Measurements from ENCODE around the gene FAM184A. TPM values are rescaled to one million over a fixed set of nuclear protein-coding genes. Genes with fewer than 3 reads are reported as not detected.

The FAM184A gene
- total and polyA plus RNA-seq, 2 experiments from 2014 or later = 13.7 to 18.6 TPM

DNA sequence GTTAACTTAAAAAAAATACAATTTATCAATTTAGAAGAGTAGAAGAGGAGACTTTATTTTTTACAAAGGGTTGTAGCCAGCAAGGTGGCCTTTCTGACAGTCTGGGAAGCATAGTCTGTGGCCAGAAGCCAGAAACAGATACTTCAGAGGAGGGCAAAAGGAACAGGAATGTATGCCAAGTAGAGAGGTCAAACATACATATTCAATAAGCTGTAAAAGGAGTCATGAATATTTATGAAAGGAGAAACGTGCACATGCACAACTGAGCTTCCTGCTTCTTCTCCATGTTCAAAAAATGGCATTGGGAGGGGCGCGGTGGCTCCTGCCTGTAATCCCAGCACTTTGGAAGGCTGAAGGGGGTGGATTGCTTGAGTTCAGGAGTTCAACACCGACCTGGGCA lies 43.9 kb upstream of the FAM184A start:
- Mint-ChIP-seq H3K9me3 (peaks cover 10% of the 10 kb centered on the region; the same call in 2 of the 3 replicates), H3K4me1 (peaks cover 17% of the 10 kb centered on the region), H3K27me3 (ENCODE audit: insufficient read depth, low read depth, poor library complexity) (peaks cover 7% of the 10 kb centered on the region), H3K4me3 (no peak overlapping the region), H3K27ac (no peak overlapping the region), H3K36me3 (ENCODE audit: low read depth) (no peaks in the 10 kb centered on the region)
- no peaks in the 10 kb centered on the region for H3K9me2 ChIP-seq (ENCODE audit: insufficient read depth)
- H3K4me2 ChIP-seq = no peak overlapping the region
- peaks cover 15% of the 10 kb centered on the region for H3K4me1 ChIP-seq (ENCODE audit: insufficient read depth)
- ATAC-seq = no peak
- H3K4me3 ChIP-seq = no peak overlapping the region
- H2AFZ ChIP-seq = no peak overlapping the region
- no peak overlapping the region for H3K27ac ChIP-seq (ENCODE audit: low read depth)
- no peak for TF ChIP-seq POLR2AphosphoS5 (IDR thresholded peaks at IDR 0.05; ENCODE audit: low read depth)
- no peak for TF ChIP-seq EZH2phosphoT487 (IDR thresholded peaks at IDR 0.05; ENCODE audit: unreplicated experiment)
- TF ChIP-seq, protein P1, sequence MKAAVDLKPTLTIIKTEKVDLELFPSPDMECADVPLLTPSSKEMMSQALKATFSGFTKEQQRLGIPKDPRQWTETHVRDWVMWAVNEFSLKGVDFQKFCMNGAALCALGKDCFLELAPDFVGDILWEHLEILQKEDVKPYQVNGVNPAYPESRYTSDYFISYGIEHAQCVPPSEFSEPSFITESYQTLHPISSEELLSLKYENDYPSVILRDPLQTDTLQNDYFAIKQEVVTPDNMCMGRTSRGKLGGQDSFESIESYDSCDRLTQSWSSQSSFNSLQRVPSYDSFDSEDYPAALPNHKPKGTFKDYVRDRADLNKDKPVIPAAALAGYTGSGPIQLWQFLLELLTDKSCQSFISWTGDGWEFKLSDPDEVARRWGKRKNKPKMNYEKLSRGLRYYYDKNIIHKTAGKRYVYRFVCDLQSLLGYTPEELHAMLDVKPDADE (IDR thresholded peaks at IDR 0.05) = no peak
- TF ChIP-seq, protein P2, sequence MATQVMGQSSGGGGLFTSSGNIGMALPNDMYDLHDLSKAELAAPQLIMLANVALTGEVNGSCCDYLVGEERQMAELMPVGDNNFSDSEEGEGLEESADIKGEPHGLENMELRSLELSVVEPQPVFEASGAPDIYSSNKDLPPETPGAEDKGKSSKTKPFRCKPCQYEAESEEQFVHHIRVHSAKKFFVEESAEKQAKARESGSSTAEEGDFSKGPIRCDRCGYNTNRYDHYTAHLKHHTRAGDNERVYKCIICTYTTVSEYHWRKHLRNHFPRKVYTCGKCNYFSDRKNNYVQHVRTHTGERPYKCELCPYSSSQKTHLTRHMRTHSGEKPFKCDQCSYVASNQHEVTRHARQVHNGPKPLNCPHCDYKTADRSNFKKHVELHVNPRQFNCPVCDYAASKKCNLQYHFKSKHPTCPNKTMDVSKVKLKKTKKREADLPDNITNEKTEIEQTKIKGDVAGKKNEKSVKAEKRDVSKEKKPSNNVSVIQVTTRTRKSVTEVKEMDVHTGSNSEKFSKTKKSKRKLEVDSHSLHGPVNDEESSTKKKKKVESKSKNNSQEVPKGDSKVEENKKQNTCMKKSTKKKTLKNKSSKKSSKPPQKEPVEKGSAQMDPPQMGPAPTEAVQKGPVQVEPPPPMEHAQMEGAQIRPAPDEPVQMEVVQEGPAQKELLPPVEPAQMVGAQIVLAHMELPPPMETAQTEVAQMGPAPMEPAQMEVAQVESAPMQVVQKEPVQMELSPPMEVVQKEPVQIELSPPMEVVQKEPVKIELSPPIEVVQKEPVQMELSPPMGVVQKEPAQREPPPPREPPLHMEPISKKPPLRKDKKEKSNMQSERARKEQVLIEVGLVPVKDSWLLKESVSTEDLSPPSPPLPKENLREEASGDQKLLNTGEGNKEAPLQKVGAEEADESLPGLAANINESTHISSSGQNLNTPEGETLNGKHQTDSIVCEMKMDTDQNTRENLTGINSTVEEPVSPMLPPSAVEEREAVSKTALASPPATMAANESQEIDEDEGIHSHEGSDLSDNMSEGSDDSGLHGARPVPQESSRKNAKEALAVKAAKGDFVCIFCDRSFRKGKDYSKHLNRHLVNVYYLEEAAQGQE (IDR thresholded peaks at IDR 0.05; ENCODE audit: unreplicated experiment) = no peak
- TF ChIP-seq, protein P3, sequence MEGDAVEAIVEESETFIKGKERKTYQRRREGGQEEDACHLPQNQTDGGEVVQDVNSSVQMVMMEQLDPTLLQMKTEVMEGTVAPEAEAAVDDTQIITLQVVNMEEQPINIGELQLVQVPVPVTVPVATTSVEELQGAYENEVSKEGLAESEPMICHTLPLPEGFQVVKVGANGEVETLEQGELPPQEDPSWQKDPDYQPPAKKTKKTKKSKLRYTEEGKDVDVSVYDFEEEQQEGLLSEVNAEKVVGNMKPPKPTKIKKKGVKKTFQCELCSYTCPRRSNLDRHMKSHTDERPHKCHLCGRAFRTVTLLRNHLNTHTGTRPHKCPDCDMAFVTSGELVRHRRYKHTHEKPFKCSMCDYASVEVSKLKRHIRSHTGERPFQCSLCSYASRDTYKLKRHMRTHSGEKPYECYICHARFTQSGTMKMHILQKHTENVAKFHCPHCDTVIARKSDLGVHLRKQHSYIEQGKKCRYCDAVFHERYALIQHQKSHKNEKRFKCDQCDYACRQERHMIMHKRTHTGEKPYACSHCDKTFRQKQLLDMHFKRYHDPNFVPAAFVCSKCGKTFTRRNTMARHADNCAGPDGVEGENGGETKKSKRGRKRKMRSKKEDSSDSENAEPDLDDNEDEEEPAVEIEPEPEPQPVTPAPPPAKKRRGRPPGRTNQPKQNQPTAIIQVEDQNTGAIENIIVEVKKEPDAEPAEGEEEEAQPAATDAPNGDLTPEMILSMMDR (conservative IDR thresholded peaks at IDR 0.05; ENCODE audit: low read depth in 2 of 2) = no peak
- no peak for TF ChIP-seq STAT1 (IDR thresholded peaks at IDR 0.05; ENCODE audit: unreplicated experiment)
- TF ChIP-seq NANOG (IDR thresholded peaks at IDR 0.05; ENCODE audit: borderline replicate concordance) = no peak
- TF ChIP-seq, protein P4, sequence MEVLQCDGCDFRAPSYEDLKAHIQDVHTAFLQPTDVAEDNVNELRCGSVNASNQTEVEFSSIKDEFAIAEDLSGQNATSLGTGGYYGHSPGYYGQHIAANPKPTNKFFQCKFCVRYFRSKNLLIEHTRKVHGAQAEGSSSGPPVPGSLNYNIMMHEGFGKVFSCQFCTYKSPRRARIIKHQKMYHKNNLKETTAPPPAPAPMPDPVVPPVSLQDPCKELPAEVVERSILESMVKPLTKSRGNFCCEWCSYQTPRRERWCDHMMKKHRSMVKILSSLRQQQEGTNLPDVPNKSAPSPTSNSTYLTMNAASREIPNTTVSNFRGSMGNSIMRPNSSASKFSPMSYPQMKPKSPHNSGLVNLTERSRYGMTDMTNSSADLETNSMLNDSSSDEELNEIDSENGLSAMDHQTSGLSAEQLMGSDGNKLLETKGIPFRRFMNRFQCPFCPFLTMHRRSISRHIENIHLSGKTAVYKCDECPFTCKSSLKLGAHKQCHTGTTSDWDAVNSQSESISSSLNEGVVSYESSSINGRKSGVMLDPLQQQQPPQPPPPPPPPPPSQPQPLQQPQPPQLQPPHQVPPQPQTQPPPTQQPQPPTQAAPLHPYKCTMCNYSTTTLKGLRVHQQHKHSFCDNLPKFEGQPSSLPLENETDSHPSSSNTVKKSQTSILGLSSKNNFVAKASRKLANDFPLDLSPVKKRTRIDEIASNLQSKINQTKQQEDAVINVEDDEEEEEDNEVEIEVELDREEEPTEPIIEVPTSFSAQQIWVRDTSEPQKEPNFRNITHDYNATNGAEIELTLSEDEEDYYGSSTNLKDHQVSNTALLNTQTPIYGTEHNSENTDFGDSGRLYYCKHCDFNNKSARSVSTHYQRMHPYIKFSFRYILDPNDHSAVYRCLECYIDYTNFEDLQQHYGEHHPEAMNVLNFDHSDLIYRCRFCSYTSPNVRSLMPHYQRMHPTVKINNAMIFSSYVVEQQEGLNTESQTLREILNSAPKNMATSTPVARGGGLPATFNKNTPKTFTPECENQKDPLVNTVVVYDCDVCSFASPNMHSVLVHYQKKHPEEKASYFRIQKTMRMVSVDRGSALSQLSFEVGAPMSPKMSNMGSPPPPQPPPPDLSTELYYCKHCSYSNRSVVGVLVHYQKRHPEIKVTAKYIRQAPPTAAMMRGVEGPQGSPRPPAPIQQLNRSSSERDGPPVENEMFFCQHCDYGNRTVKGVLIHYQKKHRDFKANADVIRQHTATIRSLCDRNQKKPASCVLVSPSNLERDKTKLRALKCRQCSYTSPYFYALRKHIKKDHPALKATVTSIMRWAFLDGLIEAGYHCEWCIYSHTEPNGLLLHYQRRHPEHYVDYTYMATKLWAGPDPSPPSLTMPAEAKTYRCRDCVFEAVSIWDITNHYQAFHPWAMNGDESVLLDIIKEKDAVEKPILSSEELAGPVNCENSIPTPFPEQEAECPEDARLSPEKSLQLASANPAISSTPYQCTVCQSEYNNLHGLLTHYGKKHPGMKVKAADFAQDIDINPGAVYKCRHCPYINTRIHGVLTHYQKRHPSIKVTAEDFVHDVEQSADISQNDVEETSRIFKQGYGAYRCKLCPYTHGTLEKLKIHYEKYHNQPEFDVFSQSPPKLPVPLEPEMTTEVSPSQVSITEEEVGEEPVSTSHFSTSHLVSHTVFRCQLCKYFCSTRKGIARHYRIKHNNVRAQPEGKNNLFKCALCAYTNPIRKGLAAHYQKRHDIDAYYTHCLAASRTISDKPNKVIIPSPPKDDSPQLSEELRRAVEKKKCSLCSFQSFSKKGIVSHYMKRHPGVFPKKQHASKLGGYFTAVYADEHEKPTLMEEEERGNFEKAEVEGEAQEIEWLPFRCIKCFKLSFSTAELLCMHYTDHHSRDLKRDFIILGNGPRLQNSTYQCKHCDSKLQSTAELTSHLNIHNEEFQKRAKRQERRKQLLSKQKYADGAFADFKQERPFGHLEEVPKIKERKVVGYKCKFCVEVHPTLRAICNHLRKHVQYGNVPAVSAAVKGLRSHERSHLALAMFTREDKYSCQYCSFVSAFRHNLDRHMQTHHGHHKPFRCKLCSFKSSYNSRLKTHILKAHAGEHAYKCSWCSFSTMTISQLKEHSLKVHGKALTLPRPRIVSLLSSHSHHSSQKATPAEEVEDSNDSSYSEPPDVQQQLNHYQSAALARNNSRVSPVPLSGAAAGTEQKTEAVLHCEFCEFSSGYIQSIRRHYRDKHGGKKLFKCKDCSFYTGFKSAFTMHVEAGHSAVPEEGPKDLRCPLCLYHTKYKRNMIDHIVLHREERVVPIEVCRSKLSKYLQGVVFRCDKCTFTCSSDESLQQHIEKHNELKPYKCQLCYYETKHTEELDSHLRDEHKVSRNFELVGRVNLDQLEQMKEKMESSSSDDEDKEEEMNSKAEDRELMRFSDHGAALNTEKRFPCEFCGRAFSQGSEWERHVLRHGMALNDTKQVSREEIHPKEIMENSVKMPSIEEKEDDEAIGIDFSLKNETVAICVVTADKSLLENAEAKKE (CRISPR knock-in tag; IDR thresholded peaks at IDR 0.05) = no peak
- no peak for TF ChIP-seq CREB1 (CRISPR knock-in tag; IDR thresholded peaks at IDR 0.05; ENCODE audit: low read depth)
- TF ChIP-seq ZNF331 (CRISPR knock-in tag; IDR thresholded peaks at IDR 0.05; ENCODE audit: low read depth) = no peak
- no peak for TF ChIP-seq ZNF114 (CRISPR knock-in tag; IDR thresholded peaks at IDR 0.05)
- TF ChIP-seq JUNB (IDR thresholded peaks at IDR 0.05; ENCODE audit: unreplicated experiment) = no peak
- TF ChIP-seq EZH2 (IDR thresholded peaks at IDR 0.05; ENCODE audit: low read depth, unreplicated experiment) = no peak
- no peaks in the 10 kb centered on the region for H3K36me3 ChIP-seq (ENCODE audit: insufficient read depth)
- H3K79me2 ChIP-seq (replicated peaks; ENCODE audit: insufficient read depth) = no peaks in the 10 kb centered on the region
- H3K27me3 ChIP-seq (ENCODE audit: insufficient read depth) = 0 out of 2 replicates have a peak, but pooled peaks cover 3% of the 10 kb centered on the region
- H4K20me1 ChIP-seq (replicated peaks; ENCODE audit: insufficient read depth) = no peaks in the 10 kb centered on the region
- no peak for DNase-seq (ENCODE audit: low spot score)
- no peaks in the 10 kb centered on the region for H3F3A ChIP-seq (replicated peaks; ENCODE audit: low read depth)

Measured in GM23338 (cell line).